Spleen (tissue), 7 donors: ENCODE results near the gene MYOCD.

Source experiments
- CTCF ChIP-seq, 11 experiments: fragments of 200-600 bp in 7 of 11; fragments of 450-650 bp in 4 of 11; sonication (generic) in 4 of 11; IDR thresholded peaks in 8 of 11; conservative IDR thresholded peaks in 3 of 11; 1 replicate in 7 of 11; 2 replicates in 4 of 11; pipeline versions ENCODE4 v1.4.0 to v1.8.0; 2016 to 2021; ENCODE audit warnings: antibody characterized with exemption in 11 of 11, inconsistent platforms in 4 of 11, mild to moderate bottlenecking in 1 of 11
- POLR2A ChIP-seq, 3 donors: fragments of 450-650 bp; IDR thresholded peaks; one replicate each; pipeline ENCODE4 v1.5.1; 2017; ENCODE audit warnings: antibody characterized with exemption in 3 of 3, mild to moderate bottlenecking in 1 of 3
- donor health status: DM: no; HTN: no; CAD: no; lungs with moderate emphysema.
- donor health status: DM: no; HTN: no; CAD: no.
- donor health status: DM: no; HTN: no; CAD: no.

GRCh38 chr17:12813664-12814063, 148.0 kb downstream of the MYOCD start:
- no peak for TF ChIP-seq CTCF (IDR thresholded peaks at IDR 0.05 in 8 of 11, conservative IDR thresholded peaks at IDR 0.05 in 3 of 11)
- TF ChIP-seq POLR2A (IDR thresholded peaks at IDR 0.05), result no peak
